NCI-H526 (cell line): ENCODE data around the gene PDE8A.

ENCODE experiments used
- DNase-seq, 2 experiments: peaks; one replicate each; lab custom pipeline; 2025; lab: John Stamatoyannopoulos, UW

Gene PDE8A, protein sequence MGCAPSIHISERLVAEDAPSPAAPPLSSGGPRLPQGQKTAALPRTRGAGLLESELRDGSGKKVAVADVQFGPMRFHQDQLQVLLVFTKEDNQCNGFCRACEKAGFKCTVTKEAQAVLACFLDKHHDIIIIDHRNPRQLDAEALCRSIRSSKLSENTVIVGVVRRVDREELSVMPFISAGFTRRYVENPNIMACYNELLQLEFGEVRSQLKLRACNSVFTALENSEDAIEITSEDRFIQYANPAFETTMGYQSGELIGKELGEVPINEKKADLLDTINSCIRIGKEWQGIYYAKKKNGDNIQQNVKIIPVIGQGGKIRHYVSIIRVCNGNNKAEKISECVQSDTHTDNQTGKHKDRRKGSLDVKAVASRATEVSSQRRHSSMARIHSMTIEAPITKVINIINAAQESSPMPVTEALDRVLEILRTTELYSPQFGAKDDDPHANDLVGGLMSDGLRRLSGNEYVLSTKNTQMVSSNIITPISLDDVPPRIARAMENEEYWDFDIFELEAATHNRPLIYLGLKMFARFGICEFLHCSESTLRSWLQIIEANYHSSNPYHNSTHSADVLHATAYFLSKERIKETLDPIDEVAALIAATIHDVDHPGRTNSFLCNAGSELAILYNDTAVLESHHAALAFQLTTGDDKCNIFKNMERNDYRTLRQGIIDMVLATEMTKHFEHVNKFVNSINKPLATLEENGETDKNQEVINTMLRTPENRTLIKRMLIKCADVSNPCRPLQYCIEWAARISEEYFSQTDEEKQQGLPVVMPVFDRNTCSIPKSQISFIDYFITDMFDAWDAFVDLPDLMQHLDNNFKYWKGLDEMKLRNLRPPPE

GRCh38 chr15:84981711-84982300 lies at the start of gene PDE8A:
TSS of gene PDE8A (plus strand) at chr15:84981856. CDS start at chr15:84982163, 307 bp downstream.
- DNase-seq = peak in 1 of 2 experiments; percentile 81

DNA sequence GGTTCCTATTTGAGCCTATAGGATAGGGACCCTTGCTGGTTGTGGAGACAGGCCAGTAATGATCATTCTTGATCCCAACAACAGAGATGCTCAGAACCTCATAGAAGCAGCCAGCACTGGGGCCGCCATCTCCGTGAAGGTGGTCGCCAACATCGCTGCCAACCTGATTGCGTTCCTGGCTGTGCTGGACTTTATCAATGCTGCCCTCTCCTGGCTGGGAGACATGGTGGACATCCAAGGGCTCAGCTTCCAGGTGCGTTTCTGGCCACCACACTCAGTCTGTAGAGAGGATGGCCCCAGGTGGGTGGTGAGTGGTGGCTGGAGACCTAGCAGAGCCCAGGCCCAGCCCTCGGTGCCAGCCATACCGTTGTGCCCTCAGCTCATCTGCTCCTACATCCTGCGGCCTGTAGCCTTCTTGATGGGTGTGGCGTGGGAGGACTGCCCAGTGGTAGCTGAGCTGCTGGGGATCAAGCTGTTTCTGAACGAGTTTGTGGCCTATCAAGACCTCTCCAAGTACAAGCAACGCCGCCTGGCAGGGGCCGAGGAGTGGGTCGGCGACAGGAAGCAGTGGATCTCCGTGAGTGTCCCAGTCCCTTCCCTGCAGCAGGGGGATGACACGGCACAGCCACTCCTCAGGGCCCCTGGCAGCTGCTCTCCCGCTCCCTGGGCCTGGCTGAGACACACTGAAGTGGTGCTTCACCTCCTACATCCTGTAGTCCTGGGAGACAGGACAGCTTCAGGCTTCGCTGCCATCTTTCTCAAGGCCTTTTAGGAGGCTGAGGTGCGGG lies 46.5 kb upstream of the PDE8A start:
- DNase-seq = no peak

DNA sequence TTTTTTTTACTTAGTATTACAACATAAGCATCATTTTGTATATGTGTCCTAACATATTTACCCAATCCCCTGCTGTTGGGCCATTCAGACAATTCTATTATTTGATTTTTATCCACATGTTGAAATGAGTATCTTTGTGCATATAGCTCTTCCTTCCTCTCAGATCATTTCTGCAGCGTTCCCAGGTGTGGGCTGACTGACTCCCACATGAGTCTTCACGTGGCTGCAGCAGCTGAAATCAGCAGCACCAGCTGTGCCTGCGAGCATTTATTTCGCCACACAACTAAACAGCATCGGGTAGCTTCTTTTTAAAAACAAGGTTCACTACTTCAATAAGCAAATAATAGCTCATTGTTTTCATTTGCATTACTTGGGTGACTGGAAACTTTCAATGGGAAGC lies 44.5 kb upstream of the PDE8A start:
- DNase-seq = peak; percentile 32 to 59

- DNase-seq = no peak
Observed at GRCh38 chr15:84938726-84939125, 42.9 kb upstream of the PDE8A start.

DNA sequence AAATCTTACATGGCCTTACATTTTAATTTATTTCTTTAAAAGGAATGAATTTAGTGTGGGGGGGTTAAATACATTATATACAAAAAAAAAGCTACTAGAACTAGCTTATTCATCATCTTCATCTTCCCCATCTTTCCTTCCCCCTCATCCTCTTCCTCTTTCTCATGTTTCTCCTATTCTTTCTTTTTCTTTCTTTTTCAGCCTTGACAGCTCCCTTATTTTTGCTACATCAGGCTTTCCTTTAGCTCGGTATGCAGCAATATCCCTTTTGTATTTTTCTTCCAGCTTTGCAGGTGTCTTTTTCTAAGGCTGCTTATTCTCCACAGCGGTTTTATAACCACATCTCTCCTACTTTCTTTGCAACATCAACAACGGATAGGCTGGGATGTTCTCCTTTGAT lies 41.3 kb upstream of the PDE8A start:
- DNase-seq = no peak

- no peak for DNase-seq
Observed at GRCh38 chr15:84942456-84942855, 39.2 kb upstream of the PDE8A start.

GRCh38 chr15:84944311-84944710 lies 37.3 kb upstream of the PDE8A start:
- no peak for DNase-seq

DNA sequence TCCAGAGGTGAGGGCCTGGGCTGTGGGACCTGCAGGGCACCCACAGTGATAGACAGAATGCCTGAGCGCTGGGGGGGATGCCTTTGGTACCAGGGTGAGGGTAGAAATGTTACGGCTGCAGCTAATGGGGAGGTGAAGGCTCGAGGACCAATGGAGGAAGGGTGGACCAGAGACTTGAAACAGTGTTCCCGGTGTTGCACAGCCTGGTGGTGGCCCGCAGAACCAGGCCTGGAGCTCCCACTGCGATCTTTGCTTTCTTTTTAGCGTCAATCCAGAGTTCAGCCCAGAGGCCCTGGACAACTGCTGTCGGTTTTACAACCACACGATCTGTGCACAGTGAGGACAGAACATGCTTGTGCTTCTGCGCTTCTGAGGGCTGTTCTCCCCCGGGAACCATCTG lies 36.8 kb upstream of the PDE8A start:
- no peak for DNase-seq

DNA sequence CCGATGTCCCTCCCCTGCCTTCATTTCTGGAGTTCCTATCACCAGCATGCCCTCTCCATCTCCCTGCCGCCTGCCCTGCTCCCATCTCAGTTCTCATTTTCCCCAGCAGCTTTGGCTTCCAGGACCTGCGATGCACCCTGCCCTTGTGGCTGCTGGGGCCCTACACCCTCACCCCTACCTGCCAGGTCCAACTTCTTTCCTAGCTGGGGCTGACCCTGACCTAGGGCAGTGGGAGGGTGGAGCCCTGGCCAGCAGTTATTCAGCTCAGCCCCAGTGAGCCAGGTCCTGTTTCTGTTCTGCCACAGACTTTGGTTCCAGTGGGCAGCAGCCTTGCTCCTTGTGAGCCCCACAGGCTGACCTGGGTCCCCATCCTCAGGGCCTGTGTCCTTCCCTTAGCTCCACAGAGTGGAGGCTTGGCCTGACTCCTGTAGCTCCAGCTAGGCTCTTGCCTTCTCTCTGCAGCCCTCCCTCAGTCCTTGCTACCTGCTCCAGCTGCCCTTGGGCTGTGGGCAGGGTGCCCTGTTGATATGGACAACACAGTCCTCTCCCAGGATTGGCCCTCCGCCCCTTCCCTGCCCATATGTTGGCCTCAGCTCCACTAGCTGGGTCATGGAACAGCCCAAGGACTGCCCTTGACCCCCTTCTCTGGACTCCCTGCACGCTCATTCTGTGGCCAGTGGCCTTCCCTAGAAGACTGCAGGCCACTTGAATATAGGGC lies 34.7 kb upstream of the PDE8A start:
- no peak for DNase-seq

- no peak for DNase-seq
Observed at GRCh38 chr15:84947947-84948830, 33.5 kb upstream of the PDE8A start.

DNA sequence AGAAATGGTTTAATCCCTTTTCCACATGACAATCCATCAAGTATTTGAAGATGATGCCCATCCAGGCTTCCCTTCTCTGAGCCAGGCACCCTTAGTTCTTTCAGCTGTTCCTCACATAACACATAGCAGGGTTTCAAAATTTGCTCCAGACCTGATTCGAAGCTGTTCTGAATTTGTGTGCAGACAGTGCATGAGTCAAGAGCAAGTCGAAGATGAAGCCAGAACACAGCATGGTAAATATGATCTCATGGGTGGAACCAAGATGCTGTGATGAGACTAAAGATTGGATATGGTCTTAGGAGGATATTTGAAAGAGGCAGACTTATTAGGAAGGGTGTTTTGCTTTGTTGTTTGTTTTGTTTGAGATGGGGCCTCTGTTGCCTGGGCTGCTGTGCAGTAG lies 32.6 kb upstream of the PDE8A start:
- DNase-seq = no peak

- DNase-seq = no peak
Observed at GRCh38 chr15:84949845-84950569, 31.6 kb upstream of the PDE8A start.

GRCh38 chr15:84950570-84951111 lies 31.0 kb upstream of the PDE8A start:
- DNase-seq = no peak

DNA sequence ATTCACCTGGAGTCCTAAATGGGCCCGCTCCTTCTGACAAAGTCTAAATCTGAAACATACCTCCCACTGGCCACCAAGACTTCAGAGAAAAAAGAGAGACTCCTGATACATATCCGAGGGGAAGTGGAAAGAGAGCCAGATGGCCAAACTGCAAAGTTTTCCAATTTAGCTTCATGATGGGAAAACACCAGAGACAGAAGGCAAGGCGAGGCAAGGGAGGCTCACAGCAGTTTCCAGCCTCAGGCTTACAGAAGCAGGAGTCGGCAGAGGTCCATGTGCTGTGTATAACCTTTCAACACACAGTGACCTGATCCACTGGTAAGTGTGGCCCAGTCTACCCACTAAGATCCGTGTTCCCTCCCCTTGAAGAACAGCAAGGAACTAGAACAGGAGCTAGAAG lies 29.9 kb upstream of the PDE8A start:
- DNase-seq = no peak

DNA sequence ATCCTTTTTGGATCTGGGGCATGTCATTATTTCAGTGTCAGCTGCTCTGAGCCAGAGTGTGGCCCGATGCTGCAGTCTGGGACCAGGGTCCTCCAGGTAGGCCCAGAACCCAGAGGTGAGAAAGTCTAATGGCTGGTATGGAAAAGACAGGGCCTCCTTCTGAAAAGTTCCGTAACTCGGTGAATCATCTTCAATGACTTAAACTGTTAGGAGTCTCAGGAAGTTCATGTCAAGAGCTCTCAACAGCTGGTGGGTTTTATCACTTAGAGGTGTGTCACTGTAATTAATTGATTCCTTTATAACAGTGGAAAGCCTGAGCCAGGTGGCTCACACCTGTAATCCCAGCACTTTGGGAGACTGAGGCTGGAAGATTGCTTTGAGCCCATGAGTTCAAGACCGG lies 28.5 kb upstream of the PDE8A start:
- no peak for DNase-seq

GRCh38 chr15:84953726-84954125 lies 27.9 kb upstream of the PDE8A start:
- no peak for DNase-seq

DNA sequence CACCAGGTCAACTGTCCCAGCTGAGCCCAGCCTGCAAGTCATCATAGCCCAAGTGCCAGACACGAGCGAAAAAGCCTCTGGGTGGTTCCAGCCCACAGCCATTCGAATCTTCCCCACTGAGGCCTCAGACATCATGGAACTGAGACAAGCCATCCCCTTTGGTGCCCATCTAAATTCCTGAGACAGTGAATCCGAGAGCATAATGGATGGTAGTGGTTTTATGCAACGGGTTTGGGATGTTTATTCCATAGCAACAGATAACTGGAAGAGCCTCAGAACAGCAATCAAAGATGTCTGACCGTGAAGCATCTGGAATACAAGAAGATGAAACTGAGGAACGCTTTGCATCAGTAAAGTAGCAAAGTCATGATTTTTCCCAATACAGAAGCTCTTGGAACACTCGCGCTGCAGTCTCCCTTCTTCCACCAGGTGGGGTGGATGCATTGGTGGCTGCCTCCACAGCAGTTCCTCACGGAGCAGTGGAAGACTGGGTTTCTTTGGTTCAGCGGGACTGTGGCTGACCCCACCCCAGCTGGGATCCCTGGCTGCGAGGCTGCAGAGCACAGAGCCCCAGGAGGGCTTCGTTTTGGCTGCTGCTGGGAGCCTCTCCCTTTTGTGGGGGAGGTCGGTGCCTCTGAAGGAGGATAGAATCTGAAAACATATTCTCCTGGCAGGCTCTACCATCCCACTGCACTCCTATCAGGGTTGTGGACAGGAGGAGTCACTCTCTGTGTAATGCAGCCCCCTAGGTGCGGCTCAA lies 26.4 kb upstream of the PDE8A start:
- peak; percentile 13 to 83 for DNase-seq

- no peak for DNase-seq
Observed at GRCh38 chr15:84956199-84956598, 25.5 kb upstream of the PDE8A start.
